Raji (cell line): ENCODE data around the gene EIF4E3.

ENCODE experiments used
- POLR2A ChIP-seq: IDR thresholded peaks from 2 replicates; pipeline ENCODE4 v1.6.1; 2011; ENCODE audit warnings: low read depth, low read length, control low read depth; ENCODE audit not compliant: insufficient read depth

EIF4E3 gene

DNA sequence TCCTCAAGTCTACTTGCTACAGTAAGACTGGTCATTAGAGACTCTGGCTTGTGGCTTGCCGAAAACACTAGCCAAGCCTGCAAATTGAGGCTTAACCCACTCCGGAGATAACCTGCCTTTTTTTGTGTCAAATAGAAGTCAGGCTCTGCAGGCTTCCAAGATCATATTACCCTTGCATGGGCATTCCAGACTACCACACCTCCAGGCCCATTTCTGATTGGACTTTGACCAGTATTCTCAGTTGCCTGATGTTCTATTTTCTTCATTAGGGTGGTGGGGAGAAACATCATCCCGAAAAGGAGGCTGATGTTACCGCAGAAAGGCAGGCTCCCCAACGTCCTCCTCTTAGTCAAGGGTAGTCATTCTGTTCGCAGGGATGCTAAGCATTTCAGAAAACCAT is 73.6 kb downstream of the EIF4E3 start:
- no peak for TF ChIP-seq POLR2A

DNA sequence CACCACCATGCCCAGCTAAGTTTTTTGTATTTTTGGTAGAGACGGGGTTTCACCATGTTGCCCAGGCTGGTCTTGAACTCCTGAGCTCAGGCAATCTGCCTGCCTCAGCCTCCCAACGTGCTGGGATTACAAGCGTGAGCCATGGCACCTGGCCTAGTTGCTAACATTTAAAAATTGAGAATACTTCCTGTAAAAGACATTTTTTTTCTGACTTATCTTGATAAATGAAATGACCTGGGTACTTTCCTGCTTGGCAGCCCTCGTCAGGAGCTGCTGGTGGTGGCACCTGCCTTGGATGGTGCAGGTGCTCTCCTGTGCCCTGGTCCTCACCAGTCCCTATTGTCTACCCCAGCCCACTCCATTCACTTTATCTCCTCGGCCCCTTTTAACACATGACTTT is 74.8 kb downstream of the EIF4E3 start:
- TF ChIP-seq POLR2A = no peak

- no peak for TF ChIP-seq POLR2A
Measured at GRCh38 chr3:71649757-71650156, 75.4 kb downstream of the EIF4E3 start.

DNA sequence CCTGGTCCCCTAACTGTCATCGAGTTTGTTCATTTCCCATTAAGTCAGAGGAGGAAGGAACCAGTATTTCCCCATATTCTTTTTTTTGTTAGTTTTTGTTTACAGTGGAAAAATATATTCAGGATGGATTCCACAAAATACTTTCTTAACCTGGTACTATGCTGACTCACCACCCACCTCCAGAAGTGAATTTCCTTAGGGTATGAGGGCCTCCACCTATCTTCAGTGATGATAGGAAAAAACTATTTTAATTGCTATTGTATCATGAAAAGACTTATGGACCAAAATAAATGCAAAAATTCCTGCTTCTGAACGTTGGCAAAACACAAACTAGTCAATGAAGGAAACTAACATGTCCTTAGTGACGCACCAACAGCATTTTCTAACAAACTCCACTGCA is 77.5 kb downstream of the EIF4E3 start:
- no peak for TF ChIP-seq POLR2A

DNA sequence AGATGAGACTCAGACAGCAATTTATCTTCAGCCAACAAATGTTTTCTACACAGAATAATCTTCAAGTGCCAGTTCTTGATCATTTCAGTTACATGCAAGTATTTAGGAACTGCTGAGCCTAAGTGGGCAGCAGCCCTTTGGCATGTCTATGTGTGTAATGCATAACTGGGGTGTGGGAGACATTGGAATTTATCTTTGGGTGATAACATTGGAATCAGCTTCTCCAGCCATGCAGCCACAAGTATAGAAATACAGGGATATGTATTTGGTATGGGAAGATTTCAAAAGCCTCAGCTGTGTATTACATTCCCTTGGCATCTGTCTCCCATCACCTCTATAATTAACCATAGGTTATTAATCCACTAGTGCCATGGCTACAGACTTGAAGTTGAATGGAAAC is 78.2 kb downstream of the EIF4E3 start:
- no peak for TF ChIP-seq POLR2A

GRCh38 chr3:71645140-71645539 is 80.1 kb downstream of the EIF4E3 start:
- TF ChIP-seq POLR2A = no peak

GRCh38 chr3:71641674-71642073 is 83.5 kb downstream of the EIF4E3 start:
- no peak for TF ChIP-seq POLR2A

- no peak for TF ChIP-seq POLR2A
Measured at GRCh38 chr3:71640331-71640983, 84.7 kb downstream of the EIF4E3 start.

DNA sequence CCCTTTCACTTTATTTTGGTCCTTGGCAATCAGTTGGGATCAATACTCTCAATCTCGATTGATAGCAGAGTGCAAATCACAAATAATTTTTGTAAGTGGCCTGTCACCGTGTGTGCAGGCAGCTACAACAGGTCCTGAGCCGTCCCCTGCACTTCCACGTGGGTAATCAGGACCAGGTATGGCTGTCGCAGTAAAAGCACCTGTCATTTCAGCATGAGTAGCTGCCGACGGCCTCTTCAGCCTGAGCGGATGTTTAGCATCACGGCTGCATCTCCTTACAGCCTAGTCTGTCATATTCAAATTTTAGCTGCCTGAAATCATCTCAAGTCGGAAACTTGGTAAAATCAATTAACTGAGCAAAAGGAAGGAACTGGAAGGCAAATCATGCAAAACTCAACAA is 88.7 kb downstream of the EIF4E3 start:
- no peak for TF ChIP-seq POLR2A

- no peak for TF ChIP-seq POLR2A
Measured at GRCh38 chr3:71636001-71636400, 89.2 kb downstream of the EIF4E3 start.

GRCh38 chr3:71634671-71635070 is 90.5 kb downstream of the EIF4E3 start:
- no peak for TF ChIP-seq POLR2A

DNA sequence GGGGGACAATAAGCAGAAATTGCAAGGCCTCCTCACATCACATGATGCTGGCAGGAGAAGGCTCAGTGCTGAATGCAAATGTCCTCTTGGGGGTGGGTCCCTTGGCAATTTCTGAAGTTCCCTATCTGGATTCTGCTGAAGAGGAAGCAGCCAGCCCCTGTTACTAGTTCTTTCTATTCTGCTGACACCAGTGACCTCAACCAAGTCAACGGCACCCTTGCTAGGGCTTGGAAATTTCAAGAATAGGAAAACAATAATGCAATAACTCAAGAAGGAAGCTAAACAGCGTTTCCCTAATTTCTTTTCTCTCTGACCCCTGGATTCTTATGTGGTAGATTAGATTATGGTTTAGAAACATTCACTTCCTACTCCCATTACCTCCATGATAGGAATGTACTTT is 95.5 kb downstream of the EIF4E3 start:
- no peak for TF ChIP-seq POLR2A

DNA sequence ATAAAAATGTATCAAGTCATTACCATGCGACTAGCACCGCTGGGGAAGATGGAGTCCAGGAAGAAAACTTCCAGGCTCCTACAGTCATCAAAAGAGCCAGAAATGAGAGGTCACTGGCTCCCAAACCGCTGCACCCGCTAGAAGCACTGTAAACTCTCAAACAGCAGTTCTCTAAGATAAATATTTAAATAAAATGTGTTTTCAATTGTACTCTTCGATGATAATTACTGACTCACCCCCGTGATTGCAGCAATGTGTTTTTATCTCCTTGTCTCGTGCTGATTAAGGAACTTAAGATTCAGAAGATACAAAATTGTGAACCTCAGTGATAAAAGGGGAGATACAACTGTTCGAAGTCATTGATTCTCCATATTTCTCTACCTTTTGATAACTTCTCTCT is 95.9 kb downstream of the EIF4E3 start:
- TF ChIP-seq POLR2A = no peak

DNA sequence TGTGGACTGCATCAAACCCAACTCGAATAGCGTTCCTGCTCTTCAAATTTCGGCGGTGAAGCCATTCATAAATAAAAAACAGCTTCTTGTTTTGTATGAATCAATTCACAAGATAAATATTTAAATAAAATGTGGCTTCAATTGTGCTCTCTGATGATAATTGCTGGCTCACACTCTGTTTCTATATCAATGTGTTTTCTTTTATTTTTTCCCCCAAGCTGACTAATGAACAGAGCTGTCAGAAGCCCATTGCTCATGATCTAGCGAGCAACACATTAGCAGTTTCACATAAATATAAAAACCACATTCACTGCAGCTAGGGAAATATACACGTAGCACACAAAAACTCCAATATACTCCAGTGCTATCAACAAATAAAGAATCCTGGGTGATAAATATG is 96.7 kb downstream of the EIF4E3 start:
- no peak for TF ChIP-seq POLR2A

GRCh38 chr3:71625676-71626075 is 99.5 kb downstream of the EIF4E3 start:
- TF ChIP-seq POLR2A = no peak
